NB4 (cell line): ENCODE data around the gene LRRC72.

Experiments
- DNase-seq: peaks from one replicate; pipeline ENCODE4 v3.0.0; 2010; ENCODE audit warnings: low read depth
- H3K4me3 ChIP-seq: one replicate; pipeline ENCODE4 v1.5.1; 2011; ENCODE audit warnings: mild to moderate bottlenecking, low read depth, low read length, moderate library complexity
- MYC ChIP-seq: IDR thresholded peaks from 2 replicates; pipeline ENCODE4 v1.6.1; 2011; ENCODE audit warnings: low read depth, low read length
- POLR2A ChIP-seq: IDR thresholded peaks from 2 replicates; pipeline ENCODE4 v1.6.1; 2011; ENCODE audit warnings: mild to moderate bottlenecking; ENCODE audit not compliant: insufficient read length; ENCODE audit errors: extremely low read depth
- TF ChIP-seq, protein P1 (sequence below): IDR thresholded peaks from 2 replicates; pipeline ENCODE4 v1.6.1; 2011; ENCODE audit warnings: low read depth, low read length
- TF ChIP-seq, protein P2 (sequence below): IDR thresholded peaks from one replicate; pipeline ENCODE4 v1.5.1; 2012; ENCODE audit warnings: low read depth, low read length

Gene LRRC72

DNA sequence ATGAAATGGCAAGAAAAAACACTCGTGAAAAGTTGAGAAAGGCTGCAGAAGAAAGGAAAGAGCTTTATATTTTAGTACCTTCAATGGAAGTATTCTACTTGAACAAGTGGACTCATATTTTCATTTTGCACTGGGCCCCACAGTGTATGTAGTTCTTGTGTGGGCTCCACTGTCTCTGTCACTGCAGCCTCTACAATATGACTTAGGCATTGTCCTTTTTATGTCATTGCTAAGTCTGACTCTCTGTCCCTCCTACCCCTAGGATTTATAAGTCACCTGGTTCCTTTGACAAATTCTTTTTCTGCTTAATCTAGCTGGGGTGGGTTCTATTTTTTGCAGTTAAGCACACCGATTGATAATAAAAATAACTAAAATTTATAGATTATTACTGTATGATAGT, 33.4 kb upstream of the LRRC72 start:
- TF ChIP-seq, protein P1, sequence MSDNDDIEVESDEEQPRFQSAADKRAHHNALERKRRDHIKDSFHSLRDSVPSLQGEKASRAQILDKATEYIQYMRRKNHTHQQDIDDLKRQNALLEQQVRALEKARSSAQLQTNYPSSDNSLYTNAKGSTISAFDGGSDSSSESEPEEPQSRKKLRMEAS = no peak
- TF ChIP-seq POLR2A = no peak
- TF ChIP-seq MYC = no peak
- TF ChIP-seq, protein P2, sequence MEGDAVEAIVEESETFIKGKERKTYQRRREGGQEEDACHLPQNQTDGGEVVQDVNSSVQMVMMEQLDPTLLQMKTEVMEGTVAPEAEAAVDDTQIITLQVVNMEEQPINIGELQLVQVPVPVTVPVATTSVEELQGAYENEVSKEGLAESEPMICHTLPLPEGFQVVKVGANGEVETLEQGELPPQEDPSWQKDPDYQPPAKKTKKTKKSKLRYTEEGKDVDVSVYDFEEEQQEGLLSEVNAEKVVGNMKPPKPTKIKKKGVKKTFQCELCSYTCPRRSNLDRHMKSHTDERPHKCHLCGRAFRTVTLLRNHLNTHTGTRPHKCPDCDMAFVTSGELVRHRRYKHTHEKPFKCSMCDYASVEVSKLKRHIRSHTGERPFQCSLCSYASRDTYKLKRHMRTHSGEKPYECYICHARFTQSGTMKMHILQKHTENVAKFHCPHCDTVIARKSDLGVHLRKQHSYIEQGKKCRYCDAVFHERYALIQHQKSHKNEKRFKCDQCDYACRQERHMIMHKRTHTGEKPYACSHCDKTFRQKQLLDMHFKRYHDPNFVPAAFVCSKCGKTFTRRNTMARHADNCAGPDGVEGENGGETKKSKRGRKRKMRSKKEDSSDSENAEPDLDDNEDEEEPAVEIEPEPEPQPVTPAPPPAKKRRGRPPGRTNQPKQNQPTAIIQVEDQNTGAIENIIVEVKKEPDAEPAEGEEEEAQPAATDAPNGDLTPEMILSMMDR = no peak
- no peak for DNase-seq
- no peak overlapping the region for H3K4me3 ChIP-seq

DNA sequence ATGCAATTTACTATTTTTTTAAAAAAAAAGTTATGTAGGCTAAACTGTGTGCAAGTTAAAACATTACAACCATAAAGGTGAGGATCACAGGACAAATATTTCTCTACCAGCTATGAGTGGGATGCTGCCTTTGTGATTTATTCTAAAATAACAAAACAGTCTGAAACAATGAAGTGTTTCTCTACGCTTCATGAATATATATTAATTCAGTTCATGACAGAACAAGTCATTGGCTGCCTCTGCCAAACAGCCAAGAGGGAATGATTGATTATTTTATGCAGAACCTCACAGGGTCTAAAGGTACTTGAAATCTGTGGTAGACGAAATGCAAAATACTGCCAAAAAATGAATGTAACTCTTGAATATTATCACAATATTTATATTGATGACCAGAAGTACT, 32.1 kb upstream of the LRRC72 start:
- no peak for DNase-seq
- TF ChIP-seq, protein P1 = no peak
- TF ChIP-seq, protein P2 = no peak
- TF ChIP-seq MYC (no peak), POLR2A (no peak)
- no peak overlapping the region for H3K4me3 ChIP-seq

DNA sequence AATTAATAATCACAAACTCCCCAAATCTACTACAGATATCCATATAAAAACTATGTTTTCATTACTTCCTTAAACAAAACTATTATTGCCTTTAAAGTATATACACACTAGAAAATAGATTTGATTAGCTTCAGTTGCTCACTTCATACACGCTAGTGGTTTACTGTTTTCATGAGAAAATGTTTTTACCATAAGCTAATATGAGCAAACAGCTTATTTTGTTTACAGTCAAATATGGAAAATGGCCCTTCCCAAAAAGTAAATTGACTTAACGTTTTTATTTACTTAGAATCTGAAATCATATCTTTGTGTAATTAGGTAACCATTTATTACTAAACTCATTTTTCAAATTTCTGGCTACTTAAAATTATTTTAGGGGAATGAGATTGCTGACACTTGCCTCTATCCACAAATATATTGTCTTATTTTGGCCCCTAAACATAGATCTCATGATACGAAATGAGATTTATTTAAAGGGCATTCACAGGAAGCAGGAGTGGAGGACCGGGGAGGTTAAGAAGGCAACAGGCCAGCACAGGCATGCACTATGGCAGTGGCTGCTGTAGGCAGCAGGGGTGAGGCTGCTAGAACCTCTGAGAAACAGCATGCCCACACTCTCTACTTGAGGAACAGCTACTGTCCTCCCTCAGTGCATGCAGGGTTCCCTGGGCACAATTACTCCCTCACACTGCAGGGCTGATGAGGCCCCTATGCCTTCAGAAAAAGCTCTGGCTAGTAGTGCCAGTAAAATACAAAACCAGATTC, 31.5 kb upstream of the LRRC72 start:
- TF ChIP-seq, protein P2 = no peak
- no peak for TF ChIP-seq MYC
- TF ChIP-seq, protein P1 = no peak
- no peak for TF ChIP-seq POLR2A

DNA sequence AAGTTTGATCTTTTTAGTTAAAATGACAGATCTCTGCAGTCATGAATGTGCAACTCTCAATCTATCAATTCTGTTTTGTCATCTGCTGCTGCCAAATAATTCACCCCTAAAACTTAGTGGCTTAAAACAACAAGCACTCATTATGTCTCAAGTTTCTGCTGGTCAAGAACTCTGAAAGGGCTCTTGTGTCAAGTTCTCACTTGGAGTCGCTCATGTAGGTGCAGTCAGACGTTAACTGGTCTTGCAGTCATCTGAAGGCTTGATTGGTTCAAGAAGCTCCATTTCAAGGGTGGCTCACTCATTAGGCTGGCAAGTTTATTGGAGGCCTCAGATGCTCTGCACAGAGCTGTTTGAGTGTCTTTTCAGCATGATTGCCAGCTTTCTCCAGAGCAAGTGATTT, 28.5 kb upstream of the LRRC72 start:
- DNase-seq = no peak
- TF ChIP-seq, protein P1 = no peak
- TF ChIP-seq POLR2A (no peak), MYC (no peak)
- TF ChIP-seq, protein P2 = no peak
- H3K4me3 ChIP-seq = no peak overlapping the region

More for the DNA sequence above, 31.5 kb upstream of the LRRC72 start:
- DNase-seq = no peak
- H3K4me3 ChIP-seq = no peak overlapping the region

DNA sequence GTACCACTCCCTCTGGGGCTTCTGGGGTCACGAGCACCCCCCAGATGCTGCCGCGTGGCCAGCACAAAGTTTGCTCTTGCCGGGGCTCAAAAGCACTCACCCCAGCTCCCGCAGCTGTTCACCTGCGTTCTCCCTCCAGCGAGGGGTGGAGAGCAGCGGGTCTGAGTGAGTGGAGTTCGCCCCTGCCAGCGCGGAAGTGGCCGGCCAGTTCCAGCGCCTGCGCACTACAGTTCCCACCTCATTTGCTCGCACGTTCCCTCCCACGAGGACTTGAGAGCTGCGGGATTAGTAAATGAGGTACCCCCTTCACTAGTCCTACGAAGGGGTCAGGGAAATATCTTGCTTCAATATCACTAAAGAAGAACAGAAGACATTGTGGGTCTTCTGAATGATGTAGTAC, 24.3 kb upstream of the LRRC72 start:
- DNase-seq = no peak
- no peak overlapping the region for H3K4me3 ChIP-seq
- TF ChIP-seq, protein P2 = no peak
- no peak for TF ChIP-seq POLR2A
- TF ChIP-seq, protein P1 = no peak
